GM12873 (cell line): Measurements from ENCODE around the gene BEST3.

Source experiments
- TF ChIP-seq, protein P1 (sequence below): IDR thresholded peaks from 2 replicates; pipeline ENCODE4 v1.5.1; 2012; ENCODE audit warnings: low read depth, mild to moderate bottlenecking, moderate library complexity, low read length, control low read depth; ENCODE audit not compliant: insufficient read depth; ENCODE audit errors: missing control alignments

Gene BEST3

DNA sequence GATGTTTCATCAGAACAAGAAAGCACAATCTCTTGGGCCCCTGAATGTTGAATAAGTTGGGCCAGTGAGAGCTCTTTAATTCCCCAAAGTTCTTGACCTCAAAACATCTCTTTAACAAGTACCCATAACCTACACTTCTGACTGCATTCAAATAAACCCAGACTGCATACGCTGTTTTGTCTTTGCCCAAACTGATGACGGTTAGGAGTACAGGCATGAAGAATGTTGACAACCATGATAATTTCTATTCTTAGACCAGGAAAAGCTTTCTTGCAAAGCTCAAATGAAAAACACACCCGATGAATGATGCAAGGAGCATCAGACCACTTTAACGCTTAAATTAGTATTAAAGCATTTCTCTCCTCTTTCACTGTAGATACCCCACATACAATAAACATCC lies 27.8 kb upstream of the BEST3 start:
- TF ChIP-seq, protein P1, sequence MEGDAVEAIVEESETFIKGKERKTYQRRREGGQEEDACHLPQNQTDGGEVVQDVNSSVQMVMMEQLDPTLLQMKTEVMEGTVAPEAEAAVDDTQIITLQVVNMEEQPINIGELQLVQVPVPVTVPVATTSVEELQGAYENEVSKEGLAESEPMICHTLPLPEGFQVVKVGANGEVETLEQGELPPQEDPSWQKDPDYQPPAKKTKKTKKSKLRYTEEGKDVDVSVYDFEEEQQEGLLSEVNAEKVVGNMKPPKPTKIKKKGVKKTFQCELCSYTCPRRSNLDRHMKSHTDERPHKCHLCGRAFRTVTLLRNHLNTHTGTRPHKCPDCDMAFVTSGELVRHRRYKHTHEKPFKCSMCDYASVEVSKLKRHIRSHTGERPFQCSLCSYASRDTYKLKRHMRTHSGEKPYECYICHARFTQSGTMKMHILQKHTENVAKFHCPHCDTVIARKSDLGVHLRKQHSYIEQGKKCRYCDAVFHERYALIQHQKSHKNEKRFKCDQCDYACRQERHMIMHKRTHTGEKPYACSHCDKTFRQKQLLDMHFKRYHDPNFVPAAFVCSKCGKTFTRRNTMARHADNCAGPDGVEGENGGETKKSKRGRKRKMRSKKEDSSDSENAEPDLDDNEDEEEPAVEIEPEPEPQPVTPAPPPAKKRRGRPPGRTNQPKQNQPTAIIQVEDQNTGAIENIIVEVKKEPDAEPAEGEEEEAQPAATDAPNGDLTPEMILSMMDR, result no peak

DNA sequence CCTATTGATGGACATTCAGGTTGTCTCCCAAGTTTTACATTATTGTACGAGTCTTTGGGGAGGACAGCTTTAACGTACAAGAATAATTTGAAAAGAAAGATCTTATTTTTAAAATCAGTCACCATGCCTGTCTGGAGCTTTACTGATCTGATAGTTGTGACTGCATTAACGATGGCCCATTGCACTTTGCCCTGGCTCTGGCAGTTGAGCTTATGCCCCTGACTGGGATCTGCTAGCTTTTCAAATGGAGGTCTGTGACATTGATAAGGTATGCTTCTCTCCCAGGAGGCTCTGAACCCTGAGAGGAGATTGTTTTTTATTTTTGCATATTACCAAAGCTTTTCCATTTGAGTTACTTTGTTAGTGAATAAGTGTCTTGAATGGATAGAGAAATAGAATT lies 21.6 kb upstream of the BEST3 start:
- TF ChIP-seq, protein P1, result no peak

DNA sequence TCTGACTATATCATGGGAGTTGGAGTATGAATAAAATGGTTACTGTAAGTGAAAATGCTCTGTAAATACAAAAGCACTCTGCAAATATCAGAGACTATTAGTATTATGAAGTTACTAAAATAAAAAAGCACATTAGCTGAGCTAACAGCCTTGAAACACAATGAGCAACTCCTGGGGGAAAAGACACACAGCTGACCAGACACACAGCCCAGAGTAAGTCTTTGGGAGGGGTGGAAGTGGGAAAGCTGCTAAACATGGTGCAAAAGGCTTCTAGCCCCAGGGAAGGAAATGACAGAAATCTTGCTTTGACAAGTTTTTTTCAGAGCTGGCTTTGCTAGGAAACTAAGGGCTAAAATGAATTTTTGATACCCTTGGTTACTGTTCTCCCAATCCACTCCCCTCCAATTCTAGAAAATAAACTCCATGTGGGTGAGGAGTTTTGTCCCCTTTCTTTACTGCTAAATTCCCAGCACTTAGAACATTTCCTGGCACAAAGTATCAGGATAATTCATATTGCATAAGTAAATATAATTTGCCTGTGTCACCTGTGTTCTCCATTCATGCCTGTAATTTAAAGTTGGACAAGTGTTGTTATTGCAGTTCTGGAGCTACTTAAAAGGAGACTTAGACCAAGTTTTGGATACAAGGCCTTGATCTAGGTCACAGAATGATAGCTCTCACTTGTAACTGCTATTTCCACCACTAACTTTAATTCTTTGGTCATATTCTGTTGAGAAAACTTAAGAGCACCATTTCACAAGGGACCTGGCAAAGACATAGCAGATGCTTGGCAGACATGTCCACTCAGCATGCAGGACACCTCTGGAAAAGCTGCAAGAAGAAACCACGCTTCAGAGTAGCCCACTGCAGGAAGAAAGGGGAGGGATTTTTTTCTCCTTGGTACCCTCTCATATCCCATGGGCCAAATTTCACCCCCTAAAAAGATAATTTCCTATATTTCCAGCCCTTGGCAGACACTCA lies 20.5 kb upstream of the BEST3 start:
- TF ChIP-seq, protein P1, result no peak

DNA sequence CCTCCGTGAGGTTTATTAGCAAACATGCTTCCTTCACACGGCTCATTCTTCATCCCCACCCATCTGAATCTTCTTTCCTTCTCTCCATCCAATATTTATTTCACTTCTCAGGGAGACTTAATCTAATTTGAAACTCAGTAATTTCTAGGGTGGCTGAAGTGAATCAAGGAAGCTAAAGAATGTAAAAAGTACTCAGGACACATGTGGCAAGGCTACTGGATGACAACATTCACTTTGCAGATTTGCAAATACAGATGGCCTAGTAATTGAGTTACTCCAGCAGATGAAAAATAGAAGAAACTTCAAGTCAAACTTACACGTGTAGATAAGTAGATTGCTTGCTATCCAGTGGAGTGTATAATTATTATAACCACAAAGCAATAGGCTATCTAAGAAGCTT lies 15.4 kb upstream of the BEST3 start:
- TF ChIP-seq, protein P1, result no peak

DNA sequence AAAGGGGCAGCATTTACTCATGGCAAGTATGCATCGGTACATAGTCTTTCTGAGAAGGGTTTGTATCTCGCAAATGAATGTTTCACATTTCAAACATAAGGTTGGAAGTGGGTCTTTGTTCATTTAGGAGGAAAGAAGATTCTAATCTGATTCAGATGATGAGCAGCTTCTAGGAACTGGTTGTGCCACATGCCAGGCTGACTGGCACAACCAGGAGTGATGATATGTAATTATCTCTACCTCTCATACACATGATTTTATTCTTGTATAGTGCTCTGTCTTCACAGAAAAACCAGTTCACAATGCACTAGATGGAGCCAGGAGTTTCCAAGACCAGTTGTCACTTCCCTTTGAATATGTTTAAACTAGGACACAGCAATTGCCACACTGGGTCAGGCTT lies 13.7 kb upstream of the BEST3 start:
- TF ChIP-seq, protein P1, result no peak

DNA sequence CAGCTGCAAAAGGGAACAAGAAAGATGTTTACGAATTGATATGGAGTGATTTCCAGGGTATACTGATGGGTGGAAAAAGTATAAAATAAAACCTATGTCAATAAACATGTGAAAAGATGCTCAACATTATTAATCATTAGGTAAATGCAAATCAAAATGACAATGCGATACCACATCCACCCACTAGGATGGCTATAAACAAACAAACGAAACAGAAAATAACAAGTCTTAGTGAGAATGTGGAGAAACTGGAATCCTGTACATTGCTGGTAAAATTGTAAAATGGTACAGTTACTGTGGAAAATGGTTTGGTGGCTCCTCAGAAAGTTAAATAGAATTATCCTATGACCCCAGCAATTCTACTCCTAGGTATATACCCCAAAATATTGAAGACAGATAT lies 9.5 kb upstream of the BEST3 start:
- TF ChIP-seq, protein P1, result peak; percentile 28

DNA sequence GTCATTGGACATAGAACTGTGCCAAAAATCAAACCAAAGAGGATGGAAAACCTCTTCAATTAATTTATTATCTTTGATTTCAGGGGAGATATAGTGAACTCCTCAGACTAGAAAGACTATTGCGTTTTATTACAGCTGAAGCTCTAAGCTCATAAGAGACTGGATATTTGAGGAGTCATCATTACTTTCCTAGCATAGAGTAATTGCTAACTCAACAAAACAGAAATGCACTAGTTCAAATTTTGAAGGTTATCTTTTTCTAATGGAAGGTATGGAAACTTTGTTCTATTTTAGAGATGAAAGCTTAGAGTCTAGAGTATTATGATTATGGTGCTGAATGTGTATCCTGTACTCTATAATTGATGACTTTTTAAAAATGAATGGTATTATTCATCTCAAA lies 5.3 kb upstream of the BEST3 start:
- TF ChIP-seq, protein P1, result no peak
